Natural killer cell (primary cell): Measurements from ENCODE around the gene NNMT. TPM values are rescaled to one million over a fixed set of nuclear protein-coding genes. Genes with fewer than 3 reads are reported as not detected.

Experiments used
- ATAC-seq, 3 donors: fragments of 150-1000 bp in 2 of 3; fragments of 200-7000 bp in 1 of 3; cut with Tn5 transposase; 1 replicate in 1 of 3; 2 replicates in 2 of 3; pipeline ENCODE4 v1.10.0; 2021; ENCODE audit warnings: mild to moderate bottlenecking in 2 of 3, moderate library complexity in 2 of 3
- DNase-seq, 2 donors: peaks; one replicate each; pipeline versions ENCODE4 v3.0.0 to v3.0.0-alpha.2; 2013 to 2021; ENCODE audit warnings: mixed read lengths in 1 of 2
- H3K27ac ChIP-seq: one replicate; pipeline ENCODE4 v1.5.1; 2013; ENCODE audit warnings: mild to moderate bottlenecking, low read length
- H3K27me3 ChIP-seq: one replicate; pipeline ENCODE4 v1.6.1; 2013; ENCODE audit warnings: low read length; ENCODE audit not compliant: control insufficient read depth, insufficient read depth
- H3K36me3 ChIP-seq: one replicate; pipeline ENCODE4 v1.6.1; 2013; ENCODE audit warnings: low read length; ENCODE audit not compliant: control insufficient read depth, insufficient read depth
- H3K4me1 ChIP-seq: one replicate; pipeline ENCODE4 v1.6.1; 2013; ENCODE audit warnings: low read length; ENCODE audit not compliant: control insufficient read depth, insufficient read depth
- H3K4me3 ChIP-seq: one replicate; pipeline ENCODE4 v1.5.1; 2013; ENCODE audit warnings: low read length
- H3K9me3 ChIP-seq: one replicate; pipeline ENCODE4 v1.6.1; 2013; ENCODE audit warnings: low read length; ENCODE audit not compliant: control insufficient read depth, insufficient read depth
- H3K27ac Mint-ChIP-seq, 2 donors: one replicate each; pipeline ENCODE4 v1.8.0; 2022; ENCODE audit warnings: mild to moderate bottlenecking in 2 of 2, mixed read lengths in 2 of 2, moderate library complexity in 1 of 2
- H3K27me3 Mint-ChIP-seq, 2 donors: one replicate each; pipeline ENCODE4 v1.8.0; 2022; ENCODE audit warnings: low read depth in 2 of 2, mixed read lengths in 2 of 2
- H3K36me3 Mint-ChIP-seq: one replicate; pipeline ENCODE4 v1.8.0; 2022; ENCODE audit warnings: mixed read lengths
- H3K4me1 Mint-ChIP-seq, 2 donors: one replicate each; pipeline ENCODE4 v1.8.0; 2022; ENCODE audit warnings: mixed read lengths in 2 of 2
- H3K4me3 Mint-ChIP-seq: one replicate; pipeline ENCODE4 v1.8.0; 2022; ENCODE audit warnings: mild to moderate bottlenecking, moderate library complexity, mixed read lengths
- H3K9me3 Mint-ChIP-seq, 2 donors: one replicate each; pipeline ENCODE4 v1.8.0; 2022; ENCODE audit warnings: mixed read lengths in 2 of 2
- WGBS: methylation state at CpG from one replicate; pipeline ENCODE4 v1.1.7; 2013; ENCODE audit warnings: missing lambda C conversion rate; ENCODE audit not compliant: insufficient coverage; 5-methylcytosine and 5-hydroxymethylcytosine counted together
- intact Hi-C: fragments of 100-400 bp; cut with micrococcal nuclease; formaldehyde crosslinking; loops from one replicate; pipeline ENCODE4 v1.14.2; 2022
- total RNA-seq, 4 donors: library from RNA; stranded (reverse); fragments of 120-200 nt in 1 of 4; gene quantifications; one replicate each; pipeline versions ENCODE4 v1.2.3 to v1.2.4, GENCODE V29; 2013 to 2022
- TF ChIP-seq, protein P1 (sequence below): fragments of 200-600 bp; IDR thresholded peaks from one replicate; pipeline ENCODE4 v1.8.0; 2022; ENCODE audit warnings: antibody characterized with exemption

The NNMT gene
- total RNA-seq, 3 donors from 2014 or later (not counting 1 experiment from before 2014, with no cell fraction given) = 1.8 to 2.4 (median 2.0) TPM

DNA sequence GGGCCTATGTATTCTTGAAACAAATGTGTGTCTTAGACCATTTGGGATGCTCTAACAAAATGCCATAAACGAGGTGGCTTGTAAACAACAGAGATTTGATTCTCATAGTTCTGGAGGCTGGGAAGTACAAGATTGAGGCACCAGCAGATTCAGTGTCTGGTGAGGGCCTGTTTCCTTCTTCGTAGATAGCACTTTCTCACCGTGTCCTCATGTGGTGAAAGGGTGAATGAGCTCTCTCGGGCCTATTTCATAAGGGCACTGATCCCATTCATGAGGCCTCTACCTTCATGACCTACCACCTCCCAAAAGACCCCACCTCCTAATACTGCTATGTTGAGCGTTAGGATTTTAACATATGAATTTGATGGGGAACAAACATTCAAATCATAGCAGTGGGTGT is 6.4 kb upstream of the NNMT start:
- ATAC-seq = no peak
- TF ChIP-seq, protein P1, sequence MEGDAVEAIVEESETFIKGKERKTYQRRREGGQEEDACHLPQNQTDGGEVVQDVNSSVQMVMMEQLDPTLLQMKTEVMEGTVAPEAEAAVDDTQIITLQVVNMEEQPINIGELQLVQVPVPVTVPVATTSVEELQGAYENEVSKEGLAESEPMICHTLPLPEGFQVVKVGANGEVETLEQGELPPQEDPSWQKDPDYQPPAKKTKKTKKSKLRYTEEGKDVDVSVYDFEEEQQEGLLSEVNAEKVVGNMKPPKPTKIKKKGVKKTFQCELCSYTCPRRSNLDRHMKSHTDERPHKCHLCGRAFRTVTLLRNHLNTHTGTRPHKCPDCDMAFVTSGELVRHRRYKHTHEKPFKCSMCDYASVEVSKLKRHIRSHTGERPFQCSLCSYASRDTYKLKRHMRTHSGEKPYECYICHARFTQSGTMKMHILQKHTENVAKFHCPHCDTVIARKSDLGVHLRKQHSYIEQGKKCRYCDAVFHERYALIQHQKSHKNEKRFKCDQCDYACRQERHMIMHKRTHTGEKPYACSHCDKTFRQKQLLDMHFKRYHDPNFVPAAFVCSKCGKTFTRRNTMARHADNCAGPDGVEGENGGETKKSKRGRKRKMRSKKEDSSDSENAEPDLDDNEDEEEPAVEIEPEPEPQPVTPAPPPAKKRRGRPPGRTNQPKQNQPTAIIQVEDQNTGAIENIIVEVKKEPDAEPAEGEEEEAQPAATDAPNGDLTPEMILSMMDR = no peak
- H3K36me3 ChIP-seq = no peaks in the 10 kb centered on the region
- Mint-ChIP-seq H3K27ac (no peak overlapping the region), H3K4me1 (no peaks in the 10 kb centered on the region), H3K9me3 (no peaks in the 10 kb centered on the region), H3K36me3 (no peaks in the 10 kb centered on the region), H3K27me3 (peaks cover 3 to 14% of the 10 kb centered on the region in 2 donors), H3K4me3 (no peak overlapping the region)
- no peak overlapping the region for H3K27ac ChIP-seq
- no peaks in the 10 kb centered on the region for H3K4me1 ChIP-seq
- no peak overlapping the region for H3K4me3 ChIP-seq
- 68% methylated on average over 1 of the region's 5 CpGs for WGBS
- intact Hi-C loops = no loop called here
- no peaks in the 10 kb centered on the region for H3K9me3 ChIP-seq
- DNase-seq = no peak
- peaks cover 2% of the 10 kb centered on the region for H3K27me3 ChIP-seq

DNA sequence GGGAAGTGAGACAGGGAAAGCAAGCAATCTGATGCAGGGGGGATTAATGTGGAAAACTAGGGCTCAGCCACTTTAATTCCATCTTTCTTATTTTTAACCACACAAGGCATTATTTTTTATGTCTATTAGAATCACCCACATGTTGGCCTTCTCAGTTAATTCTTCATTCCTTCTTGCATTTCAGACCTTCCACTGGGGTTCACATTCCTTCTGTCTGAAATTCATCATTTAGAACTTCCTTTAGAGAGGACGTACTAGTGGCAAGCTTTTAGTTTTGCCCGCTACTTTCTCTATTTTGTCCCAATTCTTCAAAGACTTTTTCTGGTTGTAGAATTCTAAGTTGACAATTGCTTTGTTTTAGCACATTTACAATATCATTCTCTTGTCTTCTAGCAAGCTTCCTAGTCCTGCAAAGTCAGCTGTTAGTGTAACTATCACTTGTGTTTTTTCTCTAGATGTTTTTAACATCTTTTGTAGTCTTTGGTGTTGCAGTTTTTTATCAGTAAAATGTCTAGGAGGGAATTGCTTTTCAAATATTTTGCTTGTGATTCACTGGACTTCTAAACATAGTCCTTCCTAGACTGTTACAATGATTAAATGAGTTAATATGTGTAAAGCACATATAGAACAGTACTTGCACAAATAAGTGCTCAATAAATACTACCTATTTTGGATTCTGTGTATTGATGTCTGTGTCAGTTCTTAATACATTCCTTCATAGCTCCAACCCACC is 5.5 kb upstream of the NNMT start:
- Mint-ChIP-seq H3K4me3 (no peak overlapping the region), H3K4me1 (no peaks in the 10 kb centered on the region), H3K9me3 (no peaks in the 10 kb centered on the region), H3K27me3 (peaks cover 3 to 14% of the 10 kb centered on the region in 2 donors), H3K36me3 (no peaks in the 10 kb centered on the region), H3K27ac (no peak overlapping the region)
- no peak overlapping the region for H3K27ac ChIP-seq
- no peak overlapping the region for H3K4me3 ChIP-seq
- 100% methylated on average over 1 of the region's 2 CpGs for WGBS
- DNase-seq (no peak), ATAC-seq (no peak)
- intact Hi-C loops = no loop called here
- H3K4me1 ChIP-seq = no peaks in the 10 kb centered on the region
- TF ChIP-seq, protein P1 = no peak
- H3K27me3 ChIP-seq = peaks cover 2% of the 10 kb centered on the region
- no peaks in the 10 kb centered on the region for H3K9me3 ChIP-seq
- no peaks in the 10 kb centered on the region for H3K36me3 ChIP-seq

DNA sequence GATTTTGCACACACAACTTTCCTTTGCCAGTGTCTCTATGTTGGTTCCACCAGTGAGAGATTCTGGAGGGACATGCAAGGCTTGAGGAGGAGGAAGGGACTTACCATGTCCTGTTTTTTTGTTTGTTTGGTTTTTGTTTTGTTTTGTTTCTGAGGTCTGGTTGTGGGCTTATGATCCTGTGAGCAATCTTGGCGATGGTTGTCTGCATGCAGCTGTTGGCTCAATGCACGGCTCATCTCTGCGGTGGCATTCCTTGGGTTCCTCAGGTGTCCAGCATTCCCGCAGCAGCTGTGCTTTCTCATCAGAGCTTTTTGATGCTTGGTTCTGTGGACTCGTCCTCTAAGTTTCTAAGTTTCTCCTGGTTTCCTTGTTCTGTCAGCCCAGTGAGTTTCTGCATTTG is 4.8 kb upstream of the NNMT start:
- H3K4me1 ChIP-seq = no peaks in the 10 kb centered on the region
- H3K9me3 Mint-ChIP-seq = no peaks in the 10 kb centered on the region
- no peak overlapping the region for H3K4me3 ChIP-seq
- no peak overlapping the region for H3K27ac Mint-ChIP-seq
- ATAC-seq (no peak), DNase-seq (no peak)
- H3K36me3 Mint-ChIP-seq = no peaks in the 10 kb centered on the region
- peaks cover 2% of the 10 kb centered on the region for H3K27me3 ChIP-seq
- TF ChIP-seq, protein P1 = no peak
- no peak overlapping the region for H3K4me3 Mint-ChIP-seq
- no peaks in the 10 kb centered on the region for H3K36me3 ChIP-seq
- H3K27ac ChIP-seq = no peak overlapping the region
- intact Hi-C loops = no loop called here
- H3K9me3 ChIP-seq = no peaks in the 10 kb centered on the region
- 91% methylated on average over 5 of the region's 5 CpGs for WGBS
- H3K27me3 Mint-ChIP-seq = peaks cover 3 to 14% of the 10 kb centered on the region in 2 donors
- no peaks in the 10 kb centered on the region for H3K4me1 Mint-ChIP-seq
